Left ventricle myocardium inferior (tissue), 1 donor: ENCODE data around the gene TRPV5. TPM values are rescaled to one million over a fixed set of nuclear protein-coding genes. Genes with fewer than 3 reads are reported as not detected.

Experiments
- DNase-seq: peaks from one replicate; pipeline ENCODE4 v3.0.0-alpha.2; 2020
- H3K27ac ChIP-seq: fragments of 200-600 bp; replicated peaks from 2 replicates; pipeline ENCODE4 v1.8.0; 2021
- H3K27me3 ChIP-seq: fragments of 200-600 bp; 2 replicates; pipeline ENCODE4 v1.8.0; 2021; ENCODE audit warnings: low read depth
- H3K36me3 ChIP-seq: fragments of 200-600 bp; 2 replicates; pipeline ENCODE4 v1.8.0; 2021
- H3K4me1 ChIP-seq: fragments of 200-600 bp; 2 replicates; pipeline ENCODE4 v1.8.0; 2021
- H3K4me3 ChIP-seq: fragments of 200-600 bp; 2 replicates; pipeline ENCODE4 v1.8.0; 2021; ENCODE audit warnings: mild to moderate bottlenecking, moderate library complexity
- H3K9me3 ChIP-seq: fragments of 200-600 bp; replicated peaks from 2 replicates; pipeline ENCODE4 v1.8.0; 2021
- CTCF ChIP-seq: fragments of 200-600 bp; IDR thresholded peaks from 2 replicates; pipeline ENCODE4 v1.8.0; 2021; ENCODE audit warnings: antibody characterized with exemption, mild to moderate bottlenecking, borderline replicate concordance
- intact Hi-C: fragments of 100-400 bp; cut with micrococcal nuclease; formaldehyde crosslinking; loops from one replicate; pipeline ENCODE4 v1.11.0; 2022
- total RNA-seq: library from RNA; stranded (reverse); fragmentation: NEBNext Ultra II Directional; extraction: Animal tissue kit (Norgen Biotek cat#: 25700); gene quantifications from one replicate; pipeline ENCODE4 v1.2.1, GENCODE V29; 2021
- donor health status: DM: no; HTN: yes; CAD: no; lungs with severe emphysema.

TRPV5 gene
- total RNA-seq, 1 donor from 2014 or later: not detected

GRCh38 chr7:142901426-142902259 lies 31.9 kb downstream of the TRPV5 start:
- peaks cover 29% of the 10 kb centered on the region for H3K27me3 ChIP-seq
- no peak for TF ChIP-seq CTCF
- no peaks in the 10 kb centered on the region for H3K36me3 ChIP-seq
- H3K9me3 ChIP-seq: peaks cover 20% of the 10 kb centered on the region
- H3K4me1 ChIP-seq: no peaks in the 10 kb centered on the region
- no peak for DNase-seq
- no peak overlapping the region for H3K27ac ChIP-seq
- intact Hi-C loops: no loop called here
- H3K4me3 ChIP-seq: no peak overlapping the region

- H3K27me3 ChIP-seq: peaks cover 34% of the 10 kb centered on the region
- no peaks in the 10 kb centered on the region for H3K36me3 ChIP-seq
- intact Hi-C loops: no loop called here
- no peak overlapping the region for H3K4me3 ChIP-seq
- DNase-seq: no peak
- no peak overlapping the region for H3K27ac ChIP-seq
- peaks cover 12% of the 10 kb centered on the region for H3K9me3 ChIP-seq
- no peaks in the 10 kb centered on the region for H3K4me1 ChIP-seq
- TF ChIP-seq CTCF: no peak
These were observed 33.9 kb downstream of the TRPV5 start for GRCh38 chr7:142899661-142900060.

- DNase-seq: no peak
- peaks cover 42% of the 10 kb centered on the region for H3K27me3 ChIP-seq
- H3K9me3 ChIP-seq: peaks cover 1% of the 10 kb centered on the region
- no peak overlapping the region for H3K27ac ChIP-seq
- H3K4me1 ChIP-seq: no peaks in the 10 kb centered on the region
- intact Hi-C loops: no loop called here
- H3K4me3 ChIP-seq: no peak overlapping the region
- TF ChIP-seq CTCF: no peak
- H3K36me3 ChIP-seq: no peaks in the 10 kb centered on the region
These were observed 35.0 kb downstream of the TRPV5 start for GRCh38 chr7:142898377-142899170.

- H3K4me3 ChIP-seq: no peak overlapping the region
- H3K27me3 ChIP-seq: peaks cover 48% of the 10 kb centered on the region
- no peaks in the 10 kb centered on the region for H3K36me3 ChIP-seq
- no peak overlapping the region for H3K27ac ChIP-seq
- intact Hi-C loops: no loop called here
- no peak for DNase-seq
- H3K4me1 ChIP-seq: no peaks in the 10 kb centered on the region
- no peaks in the 10 kb centered on the region for H3K9me3 ChIP-seq
- no peak for TF ChIP-seq CTCF
These were observed 35.9 kb downstream of the TRPV5 start for GRCh38 chr7:142897691-142898090.

GRCh38 chr7:142896741-142897379 lies 36.7 kb downstream of the TRPV5 start:
- Histone ChIP-seq H3K36me3 (no peaks in the 10 kb centered on the region), H3K27ac (no peak overlapping the region), H3K4me3 (no peak overlapping the region), H3K9me3 (no peaks in the 10 kb centered on the region), H3K4me1 (no peaks in the 10 kb centered on the region), H3K27me3 (peaks cover 55% of the 10 kb centered on the region)
- intact Hi-C loops: no loop called here
- DNase-seq: no peak
- no peak for TF ChIP-seq CTCF
